Measurements from ENCODE around the gene GPLD1. TPM values are rescaled to one million over a fixed set of nuclear protein-coding genes. Genes with fewer than 3 reads are reported as not detected.
"Not testable (repeated sequence)": the region's sequence is repeated elsewhere in the genome, so short reads cannot be mapped to it uniquely, and the experiment has no call there.

Gene GPLD1
- 1 to 10 TPM; 2.2 to 3.1 (median 2.9) TPM for polyA plus RNA-seq (ENCODE audit: insufficient read depth in 1 of 5, insufficient read length in 5 of 5, low replicate concordance in 1 of 5)
- long read RNA-seq, donor 1 = 0 reads
- long read RNA-seq, donor 2 = 0 reads
- long read RNA-seq, donor 3 = 0 reads
- long read RNA-seq, donor 4 = 0 reads
- long read RNA-seq, donor 5 = 0 reads
- long read RNA-seq, donor 6 = 0 reads
- long read RNA-seq, donor 7 = 0 reads
- long read RNA-seq, donor 8 = 0 reads

GRCh38 chr6:24489470-24489869 lies at the start of gene GPLD1:
Gene GPLD1, minus strand, starts transcription at chr6:24489578. Its CDS starts 67 bp downstream, at chr6:24489511.
- no peak for DNase-seq

- no peak for DNase-seq
These were observed 48.5 kb upstream of the GPLD1 start for GRCh38 chr6:24537771-24538385.

GRCh38 chr6:24537082-24537699 lies 47.8 kb upstream of the GPLD1 start:
- no peak for DNase-seq

- DNase-seq = no peak
These were observed 47.1 kb upstream of the GPLD1 start for GRCh38 chr6:24536466-24536865.

- DNase-seq = no peak
These were observed 45.8 kb upstream of the GPLD1 start for GRCh38 chr6:24535210-24535609.

- no peak for DNase-seq
These were observed 45.0 kb upstream of the GPLD1 start for GRCh38 chr6:24534329-24534728.

- no peak for DNase-seq
These were observed 40.6 kb upstream of the GPLD1 start for GRCh38 chr6:24529985-24530384.

- DNase-seq = no peak
These were observed 35.4 kb upstream of the GPLD1 start for GRCh38 chr6:24524805-24525204.

- no peak for DNase-seq
These were observed 35.0 kb upstream of the GPLD1 start for GRCh38 chr6:24524329-24524728.

GRCh38 chr6:24522228-24523176 lies 33.1 kb upstream of the GPLD1 start:
- DNase-seq = no peak

GRCh38 chr6:24520929-24521546 lies 31.7 kb upstream of the GPLD1 start:
- DNase-seq = no peak

GRCh38 chr6:24517659-24518543 lies 28.5 kb upstream of the GPLD1 start:
- no peak for DNase-seq

- DNase-seq = no peak
These were observed 24.2 kb upstream of the GPLD1 start for GRCh38 chr6:24513602-24514001.

- DNase-seq = not testable (repeated sequence)
These were observed 22.6 kb upstream of the GPLD1 start for GRCh38 chr6:24511976-24512375.

- no peak for DNase-seq
These were observed 17.6 kb upstream of the GPLD1 start for GRCh38 chr6:24506814-24507520.

GRCh38 chr6:24504649-24505586 lies 15.5 kb upstream of the GPLD1 start:
- DNase-seq = peak; percentile 43

GRCh38 chr6:24504287-24504648 lies 14.9 kb upstream of the GPLD1 start:
- no peak for DNase-seq

GRCh38 chr6:24501914-24502313 lies 12.5 kb upstream of the GPLD1 start:
- no peak for DNase-seq

- DNase-seq = no peak
These were observed 12.0 kb upstream of the GPLD1 start for GRCh38 chr6:24501374-24501773.
